Peyer's patch (tissue), 4 donors: ENCODE data around the gene HTR3A. TPM values are rescaled to one million over a fixed set of nuclear protein-coding genes. Genes with fewer than 3 reads are reported as not detected.

Experiments
- DNase-seq, 3 donors: peaks; one replicate each; pipeline ENCODE4 v3.0.0-alpha.2; 2017 to 2019
- H3K27ac ChIP-seq, 4 donors: fragments of 200-600 bp; sonication (generic); one replicate each; pipeline ENCODE4 v1.5.1; 2016 to 2019
- H3K27me3 ChIP-seq, 2 donors: fragments of 200-600 bp; sonication (generic); one replicate each; pipeline ENCODE4 v1.5.1; 2019
- H3K36me3 ChIP-seq, 3 donors: fragments of 200-600 bp; sonication (generic); one replicate each; pipeline ENCODE4 v1.5.1; 2016 to 2019
- H3K4me1 ChIP-seq, 4 donors: fragments of 200-600 bp; sonication (generic); one replicate each; pipeline ENCODE4 v1.5.1; 2016 to 2019
- H3K4me3 ChIP-seq, 4 donors: fragments of 200-600 bp; sonication (generic); 1 replicate in 3 of 4; 2 replicates in 1 of 4; pipeline ENCODE4 v1.5.1; 2016 to 2019; ENCODE audit warnings: mild to moderate bottlenecking in 1 of 4
- H3K9me3 ChIP-seq, 4 donors: fragments of 200-600 bp; sonication (generic); one replicate each; pipeline ENCODE4 v1.5.1; 2016 to 2019; ENCODE audit warnings: mild to moderate bottlenecking in 1 of 4
- CTCF ChIP-seq, 6 experiments: fragments of 450-650 bp in 4 of 6; fragments of 200-600 bp in 2 of 6; sonication (generic) in 1 of 6; IDR thresholded peaks; one replicate each; pipeline ENCODE4 v1.5.1; 2017 to 2019; ENCODE audit warnings: antibody characterized with exemption in 6 of 6, mild to moderate bottlenecking in 3 of 6, moderate library complexity in 1 of 6
- POLR2A ChIP-seq, 2 donors: fragments of 450-650 bp; IDR thresholded peaks; one replicate each; pipeline ENCODE4 v1.5.1; 2017; ENCODE audit warnings: antibody characterized with exemption in 2 of 2, mild to moderate bottlenecking in 2 of 2, moderate library complexity in 2 of 2
- total RNA-seq, 4 donors: library from RNA; depleted of rRNA; stranded (reverse); fragments of >200 nt; gene quantifications; one replicate each; pipeline ENCODE4 v1.1.0, GENCODE V29; 2016

HTR3A gene
- total RNA-seq, 4 donors from 2014 or later = 0.80 to 1.7 (median 0.95) TPM; not detected in 1

- no peaks in the 10 kb centered on the region for H3K9me3 ChIP-seq
- no peak overlapping the region for H3K4me3 ChIP-seq
- H3K27me3 ChIP-seq = no peaks in the 10 kb centered on the region
- H3K27ac ChIP-seq = no peak overlapping the region
- no peaks in the 10 kb centered on the region for H3K4me1 ChIP-seq
- no peaks in the 10 kb centered on the region for H3K36me3 ChIP-seq
- TF ChIP-seq CTCF (IDR thresholded peaks at IDR 0.05) (no peak), POLR2A (IDR thresholded peaks at IDR 0.05) (no peak)
- no peak for DNase-seq
These were observed 7.5 kb upstream of the HTR3A start for GRCh38 chr11:113967361-113967760.

- Histone ChIP-seq H3K27me3 (no peaks in the 10 kb centered on the region), H3K4me3 (no peak overlapping the region), H3K4me1 (peaks cover 0 to 2% (median 0%) of the 10 kb centered on the region in 4 donors), H3K9me3 (no peaks in the 10 kb centered on the region), H3K36me3 (no peaks in the 10 kb centered on the region), H3K27ac (no peak overlapping the region)
- no peak for TF ChIP-seq CTCF (IDR thresholded peaks at IDR 0.05)
- no peak for TF ChIP-seq POLR2A (IDR thresholded peaks at IDR 0.05)
- no peak for DNase-seq
These were observed 3.3 kb upstream of the HTR3A start for GRCh38 chr11:113971506-113972195.

- TF ChIP-seq POLR2A (IDR thresholded peaks at IDR 0.05) (no peak), CTCF (IDR thresholded peaks at IDR 0.05) (no peak)
These were observed 2.2 kb downstream of the HTR3A start for GRCh38 chr11:113977071-113977490.

GRCh38 chr11:113977701-113978100 lies 2.8 kb downstream of the HTR3A start:
- Histone ChIP-seq H3K27ac (peak overlapping the region in 2 of 4 donors; percentile 12 to 66), H3K36me3 (no peaks in the 10 kb centered on the region), H3K9me3 (no peaks in the 10 kb centered on the region), H3K27me3 (no peaks in the 10 kb centered on the region), H3K4me1 (peaks cover 0 to 2% (median 0%) of the 10 kb centered on the region in 4 donors), H3K4me3 (no peak overlapping the region)
- DNase-seq = peak in 2 of 3 donors; percentile 78 to 79
- TF ChIP-seq CTCF (IDR thresholded peaks at IDR 0.05) = no peak
- no peak for TF ChIP-seq POLR2A (IDR thresholded peaks at IDR 0.05)

More at GRCh38 chr11:113977071-113977490, 2.2 kb downstream of the HTR3A start:
- H3K9me3 ChIP-seq = no peaks in the 10 kb centered on the region
- no peaks in the 10 kb centered on the region for H3K27me3 ChIP-seq
- no peaks in the 10 kb centered on the region for H3K36me3 ChIP-seq
- DNase-seq = peak in 2 of 3 donors; percentile 38 to 55
- H3K4me3 ChIP-seq = no peak overlapping the region
- peak overlapping the region in 2 of 4 donors; percentile 12 to 66 for H3K27ac ChIP-seq
- H3K4me1 ChIP-seq = peaks cover 0 to 2% (median 0%) of the 10 kb centered on the region in 4 donors

- no peak overlapping the region for H3K4me3 ChIP-seq
These were observed 4.5 kb downstream of the HTR3A start for GRCh38 chr11:113979431-113979830.

More at GRCh38 chr11:113979431-113979830, 4.5 kb downstream of the HTR3A start:
- TF ChIP-seq CTCF (IDR thresholded peaks at IDR 0.05) (no peak), POLR2A (IDR thresholded peaks at IDR 0.05) (no peak)
- H3K27ac ChIP-seq = no peak overlapping the region
- peaks cover 0 to 2% (median 0%) of the 10 kb centered on the region in 4 donors for H3K4me1 ChIP-seq
- H3K27me3 ChIP-seq = no peaks in the 10 kb centered on the region
- no peak for DNase-seq
- no peaks in the 10 kb centered on the region for H3K36me3 ChIP-seq
- H3K9me3 ChIP-seq = no peaks in the 10 kb centered on the region
